HG03460 (cell line): ENCODE measurements around the gene DMXL1.

Experiments
- ATAC-seq: cut with Tn5 transposase; IDR thresholded peaks from one replicate; pipeline ENCODE4 v1.9.1; 2021; ENCODE audit not compliant: unreplicated experiment

The DMXL1 gene

DNA sequence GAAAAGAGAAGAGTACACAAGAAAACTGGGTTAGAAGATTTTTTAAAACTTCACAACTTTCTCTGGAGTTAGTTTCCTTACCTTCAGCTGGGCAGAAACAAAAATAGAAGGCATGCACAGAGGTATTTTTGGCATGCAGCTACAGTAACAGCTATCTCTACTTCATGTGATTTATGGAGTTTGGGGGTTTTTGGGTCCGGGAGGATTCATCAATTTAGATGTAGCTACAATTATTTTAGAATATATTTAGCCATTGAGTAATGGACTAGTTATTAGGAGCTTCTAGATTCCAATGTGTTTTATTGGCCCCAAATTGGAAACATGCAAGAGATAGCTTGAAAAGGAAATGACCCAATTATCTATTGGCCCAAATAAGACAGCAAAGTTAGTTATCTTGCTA, 193.3 kb downstream of the DMXL1 start:
- ATAC-seq: no peak

- peak; percentile 72 for ATAC-seq
These were observed 197.1 kb downstream of the DMXL1 start for GRCh38 chr5:119267958-119268386.

GRCh38 chr5:119268387-119269060, 197.6 kb downstream of the DMXL1 start:
- ATAC-seq: peak; percentile 89

GRCh38 chr5:119269061-119269944, 198.4 kb downstream of the DMXL1 start:
- ATAC-seq: peak; percentile 4

GRCh38 chr5:119270121-119270565, 199.3 kb downstream of the DMXL1 start:
- no peak for ATAC-seq

- no peak for ATAC-seq
These were observed 200.3 kb downstream of the DMXL1 start for GRCh38 chr5:119270960-119271757.

- no peak for ATAC-seq
These were observed 201.2 kb downstream of the DMXL1 start for GRCh38 chr5:119271758-119272730.

GRCh38 chr5:119273391-119273839, 202.5 kb downstream of the DMXL1 start:
- ATAC-seq: no peak

GRCh38 chr5:119274030-119274766, 203.3 kb downstream of the DMXL1 start:
- no peak for ATAC-seq

GRCh38 chr5:119274767-119275130, 203.9 kb downstream of the DMXL1 start:
- peak; percentile 31 for ATAC-seq

DNA sequence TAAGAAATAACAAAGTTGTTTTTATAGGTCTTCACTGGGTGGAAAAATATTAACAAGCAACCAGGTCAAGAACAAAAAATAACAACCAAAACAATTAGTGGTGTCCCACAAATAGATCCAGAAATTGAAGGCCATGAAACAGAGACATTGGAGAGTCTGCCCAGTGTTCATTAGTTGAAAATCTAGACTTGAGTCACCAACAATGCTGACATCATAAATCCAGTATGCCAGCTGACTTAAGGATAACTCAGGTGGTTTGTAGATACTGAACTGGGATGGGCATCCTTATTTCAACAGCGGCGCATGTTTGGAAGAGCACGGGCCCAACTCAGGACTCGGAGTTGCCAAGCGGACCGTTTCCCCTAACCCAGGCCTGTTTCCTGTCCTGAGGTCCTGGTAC, 204.3 kb downstream of the DMXL1 start:
- ATAC-seq: peak; percentile 15

GRCh38 chr5:119275601-119276173, 204.8 kb downstream of the DMXL1 start:
- ATAC-seq: peak; percentile 82

DNA sequence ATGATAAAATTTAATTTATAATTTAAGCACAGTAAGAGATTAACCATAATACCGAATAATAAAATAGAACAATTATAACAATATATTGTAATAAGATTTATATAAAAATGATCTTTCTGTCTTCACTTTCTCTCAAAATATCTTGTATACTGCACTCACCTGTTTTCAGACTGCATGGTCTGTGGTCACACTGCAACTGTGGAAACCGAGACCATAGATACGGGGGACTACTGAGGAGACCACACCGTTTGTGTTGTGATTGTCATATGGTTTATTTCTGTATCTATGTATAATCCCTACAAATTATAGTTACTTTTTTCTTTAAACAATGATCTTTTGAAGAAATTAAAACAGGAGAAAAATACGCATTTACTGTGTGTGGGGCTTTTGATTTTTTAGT, 206.1 kb downstream of the DMXL1 start:
- no peak for ATAC-seq

DNA sequence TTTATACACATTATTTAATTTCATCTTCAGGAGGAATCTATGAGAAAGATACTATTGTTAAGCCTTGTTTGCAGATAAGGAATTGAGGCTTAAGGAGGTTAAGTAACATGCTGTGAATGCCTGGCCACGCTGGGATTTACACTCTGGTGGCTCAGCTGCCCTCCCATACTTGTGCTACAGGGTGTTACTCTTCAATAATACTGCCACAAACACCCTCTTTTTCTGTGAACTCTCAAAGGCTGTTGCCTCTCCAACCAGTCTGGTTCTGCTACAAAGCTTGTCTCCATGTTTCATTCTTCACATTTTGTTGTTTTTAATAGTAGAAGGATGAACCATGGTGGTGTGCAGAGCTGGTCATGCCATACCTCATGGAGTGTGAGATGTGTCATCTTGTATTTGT, 208.2 kb downstream of the DMXL1 start:
- no peak for ATAC-seq

- no peak for ATAC-seq
These were observed 209.5 kb downstream of the DMXL1 start for GRCh38 chr5:119280380-119280779.

- ATAC-seq: no peak
These were observed 211.7 kb downstream of the DMXL1 start for GRCh38 chr5:119282628-119283027.

DNA sequence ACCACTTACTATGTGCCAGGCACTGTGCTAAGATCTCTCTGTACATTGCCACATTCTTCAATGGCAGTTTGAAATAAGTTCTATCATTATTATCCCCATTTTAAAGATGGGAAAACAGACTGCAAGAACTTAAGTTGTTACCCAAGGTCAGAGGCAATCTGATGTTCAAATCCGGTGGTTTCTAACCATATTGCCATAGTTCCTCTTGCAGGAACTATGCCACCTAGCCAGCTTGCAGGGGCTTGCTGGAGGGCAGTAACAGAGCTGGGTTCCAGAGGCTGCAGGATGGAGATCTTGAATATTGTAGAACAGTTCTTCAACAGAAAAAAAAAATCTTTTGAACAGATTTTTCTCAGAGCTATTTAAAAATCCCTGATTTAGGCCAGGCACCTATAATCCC, 213.1 kb downstream of the DMXL1 start:
- no peak for ATAC-seq

DNA sequence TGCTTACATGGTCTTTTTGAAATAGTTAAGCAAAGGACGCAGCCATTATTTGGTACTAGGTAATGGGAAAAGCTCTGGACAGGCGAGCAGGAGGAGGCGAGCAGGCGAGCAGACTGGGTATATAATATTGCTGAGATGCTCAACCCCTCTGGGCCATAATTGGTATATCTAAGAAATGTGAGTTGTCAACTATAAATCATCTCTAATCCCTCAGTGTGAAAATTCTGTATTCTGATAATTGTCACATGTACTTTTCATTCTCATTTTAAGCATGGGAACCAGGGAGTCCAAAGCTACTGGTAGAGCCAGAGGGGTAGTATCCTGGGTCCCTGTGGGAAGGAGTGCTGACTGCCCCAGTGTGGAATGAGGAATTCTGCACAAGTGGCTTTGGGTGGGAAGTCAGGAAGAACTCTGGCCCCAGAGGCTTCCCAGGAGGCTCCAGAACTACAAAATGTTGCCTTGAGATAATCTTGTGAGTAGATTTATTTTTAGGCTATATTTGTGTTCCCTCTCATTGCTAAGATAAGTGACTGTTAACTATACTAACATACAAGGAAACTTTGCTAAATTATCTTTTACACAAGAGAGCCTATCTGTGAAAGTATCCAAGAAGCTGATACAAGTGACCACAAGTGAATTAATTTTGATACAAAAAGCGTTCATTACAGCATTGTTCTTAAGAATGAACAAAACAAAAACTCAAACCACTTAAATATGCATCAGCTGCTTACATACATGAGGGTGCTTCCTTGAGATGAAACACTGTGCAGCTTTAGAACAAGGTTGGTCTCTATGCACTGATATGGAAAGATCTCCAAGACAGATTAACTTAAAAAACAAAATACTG, 214.4 kb downstream of the DMXL1 start:
- ATAC-seq: no peak
